ENCODE measurements around the gene HTD2. TPM values are rescaled to one million over a fixed set of nuclear protein-coding genes. Genes with fewer than 3 reads are reported as not detected.
"Not testable (repeated sequence)": the region's sequence is repeated elsewhere in the genome, so short reads cannot be mapped to it uniquely, and the experiment has no call there.

Gene HTD2
- total and polyA plus RNA-seq, 3 experiments from 2014 or later = 12.4 to 29.6 (median 14.6) TPM

DNA sequence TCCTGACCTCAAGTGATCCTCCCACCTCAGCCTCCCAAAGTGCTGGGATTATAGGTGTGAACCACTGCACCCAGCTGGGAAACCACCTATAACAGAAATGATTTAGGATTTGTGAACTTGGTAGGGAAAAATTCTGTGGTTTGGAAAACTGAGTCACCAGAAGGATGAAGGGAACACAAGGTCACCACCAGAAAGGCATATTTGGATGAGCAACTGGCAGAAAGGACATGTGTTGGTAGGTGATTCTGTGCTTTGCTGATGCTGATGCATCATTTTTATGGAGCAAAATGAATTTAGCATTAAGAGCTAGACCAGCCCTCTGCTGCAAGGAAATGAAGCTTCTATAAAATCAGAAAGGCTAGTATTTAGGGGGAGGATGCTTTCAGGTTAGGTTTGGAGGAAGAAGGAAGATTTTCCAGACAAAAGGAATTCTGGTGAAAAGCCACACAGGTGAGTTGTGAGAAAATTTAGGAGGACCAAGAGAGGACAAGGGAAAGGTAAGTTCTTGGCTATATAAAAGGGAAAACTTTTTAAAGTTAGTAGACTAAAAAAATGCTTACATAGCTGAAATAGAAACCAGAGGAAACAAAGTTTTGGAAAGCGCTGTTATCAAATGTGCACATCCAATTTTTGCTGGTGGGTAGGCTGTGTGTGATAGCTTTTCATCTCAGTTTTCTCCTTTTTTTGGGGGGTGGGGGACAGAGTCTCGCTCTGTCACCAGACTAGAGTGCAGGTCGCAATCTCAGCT, 30.0 kb downstream of the HTD2 start:
- Histone ChIP-seq H3K27ac (ENCODE audit: low read depth, low read length) (no peak overlapping the region), H3K9me3 (ENCODE audit: low read length) (no peaks in the 10 kb centered on the region), H3K4me3 (ENCODE audit: low read length) (no peak overlapping the region), H3K27me3 (ENCODE audit: insufficient read depth, low read length, poor library complexity, severe bottlenecking) (no peaks in the 10 kb centered on the region), H3K4me1 (ENCODE audit: insufficient read depth, low read length) (peaks cover 16% of the 10 kb centered on the region), H3K36me3 (ENCODE audit: insufficient read depth, low read length) (no peaks in the 10 kb centered on the region)
- Mint-ChIP-seq H3K4me1 (peaks cover 38 to 54% (median 46%) of the 10 kb centered on the region in 3 donors), H3K27me3 (no peaks in the 10 kb centered on the region), H3K27ac (no peak overlapping the region), H3K4me3 (no peak overlapping the region), H3K9me3 (no peaks in the 10 kb centered on the region), H3K36me3 (peaks cover 0 to 17% (median 6%) of the 10 kb centered on the region in 3 donors)
- ChIA-PET POLR2A (no interaction called here), CTCF (interaction anchor here (0.7 to 1.7 kb wide), 3 partner anchors 29 to 155 kb away, joined by 3 to 5 read pairs (median 4); partner anchors contain the start of genes HTD2, KCTD6 and RPP14)
- DNase-seq = no peak

DNA sequence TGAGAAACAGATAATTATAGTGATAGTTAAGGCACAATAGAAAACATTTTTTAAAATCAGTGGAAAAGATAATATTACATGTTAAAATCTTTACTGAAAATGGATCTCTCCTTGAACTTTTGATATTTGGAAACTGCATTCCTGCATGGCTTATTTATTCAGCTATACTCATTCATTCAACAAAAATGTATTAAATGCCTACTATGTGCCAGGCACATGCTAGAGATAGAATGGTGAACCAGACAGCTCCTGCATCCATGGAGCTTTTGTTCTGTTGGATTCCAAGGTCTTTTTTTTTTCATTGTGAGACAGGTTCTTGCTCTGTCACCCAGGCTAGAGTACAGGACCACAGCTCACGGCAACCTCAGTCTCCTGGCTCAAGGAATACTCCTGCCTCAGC, 30.9 kb downstream of the HTD2 start:
- Mint-ChIP-seq H3K4me3 (no peak overlapping the region), H3K4me1 (peaks cover 35 to 51% (median 42%) of the 10 kb centered on the region in 3 donors), H3K27me3 (no peaks in the 10 kb centered on the region), H3K36me3 (peaks cover 0 to 21% (median 6%) of the 10 kb centered on the region in 3 donors), H3K27ac (no peak overlapping the region), H3K9me3 (no peaks in the 10 kb centered on the region)
- Histone ChIP-seq H3K27ac (ENCODE audit: low read depth, low read length) (no peak overlapping the region), H3K4me1 (ENCODE audit: insufficient read depth, low read length) (peaks cover 11% of the 10 kb centered on the region), H3K36me3 (ENCODE audit: insufficient read depth, low read length) (no peaks in the 10 kb centered on the region), H3K4me3 (ENCODE audit: low read length) (no peak overlapping the region), H3K27me3 (ENCODE audit: insufficient read depth, low read length, poor library complexity, severe bottlenecking) (no peaks in the 10 kb centered on the region), H3K9me3 (ENCODE audit: low read length) (no peaks in the 10 kb centered on the region)
- ChIA-PET POLR2A (no interaction called here), CTCF (interaction anchor here (0.7 to 2.0 kb wide), 3 partner anchors 23 to 154 kb away, joined by 3 to 5 read pairs (median 4); partner anchors contain the start of genes HTD2 and RPP14)
- DNase-seq = no peak

DNA sequence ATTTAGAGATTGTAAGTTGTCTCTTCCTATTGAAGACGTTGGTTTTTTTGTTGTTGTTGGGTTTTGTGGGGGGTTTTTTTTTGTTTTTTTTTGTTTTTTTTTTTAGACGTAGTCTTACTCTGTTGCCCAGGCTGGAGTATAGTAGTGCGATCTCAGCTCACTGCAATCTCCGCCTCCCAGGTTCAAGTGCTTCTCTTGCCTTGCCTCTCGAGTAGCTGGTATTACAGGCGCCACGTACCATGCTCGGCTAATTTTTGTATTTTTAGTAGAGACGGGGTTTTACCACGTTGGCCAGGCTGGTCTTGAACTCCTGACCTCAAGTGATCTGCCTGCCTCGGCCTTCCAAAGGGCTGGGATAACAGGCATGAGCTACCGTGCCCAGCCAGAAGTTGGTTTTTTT, 32.8 kb downstream of the HTD2 start:
- H3K36me3 ChIP-seq (ENCODE audit: insufficient read depth, low read length); H3K27ac ChIP-seq (ENCODE audit: low read depth, low read length); H3K27me3 ChIP-seq (ENCODE audit: insufficient read depth, low read length, poor library complexity, severe bottlenecking); H3K9me3 ChIP-seq (ENCODE audit: low read length); H3K9me3 Mint-ChIP-seq; H3K4me1 ChIP-seq (ENCODE audit: insufficient read depth, low read length); H3K4me3 Mint-ChIP-seq; DNase-seq; H3K27me3 Mint-ChIP-seq; H3K4me3 ChIP-seq (ENCODE audit: low read length): not testable (repeated sequence)
- Mint-ChIP-seq H3K27ac (peak overlapping the region in 2 of 8 donors; percentile 47 to 69), H3K36me3 (peaks cover 0 to 28% (median 14%) of the 10 kb centered on the region in 3 donors), H3K4me1 (peaks cover 31 to 51% (median 38%) of the 10 kb centered on the region in 3 donors)
- ChIA-PET CTCF (interaction anchor here (0.9 to 2.0 kb wide), 2 partner anchors 11 to 33 kb away, joined by 4 to 5 read pairs; partner anchors contain the start of genes HTD2 and RPP14), POLR2A (interaction anchor here (0.6 kb wide), 1 partner anchor 164 kb away, joined by 3 read pairs; no protein-coding TSS in a partner anchor)

DNA sequence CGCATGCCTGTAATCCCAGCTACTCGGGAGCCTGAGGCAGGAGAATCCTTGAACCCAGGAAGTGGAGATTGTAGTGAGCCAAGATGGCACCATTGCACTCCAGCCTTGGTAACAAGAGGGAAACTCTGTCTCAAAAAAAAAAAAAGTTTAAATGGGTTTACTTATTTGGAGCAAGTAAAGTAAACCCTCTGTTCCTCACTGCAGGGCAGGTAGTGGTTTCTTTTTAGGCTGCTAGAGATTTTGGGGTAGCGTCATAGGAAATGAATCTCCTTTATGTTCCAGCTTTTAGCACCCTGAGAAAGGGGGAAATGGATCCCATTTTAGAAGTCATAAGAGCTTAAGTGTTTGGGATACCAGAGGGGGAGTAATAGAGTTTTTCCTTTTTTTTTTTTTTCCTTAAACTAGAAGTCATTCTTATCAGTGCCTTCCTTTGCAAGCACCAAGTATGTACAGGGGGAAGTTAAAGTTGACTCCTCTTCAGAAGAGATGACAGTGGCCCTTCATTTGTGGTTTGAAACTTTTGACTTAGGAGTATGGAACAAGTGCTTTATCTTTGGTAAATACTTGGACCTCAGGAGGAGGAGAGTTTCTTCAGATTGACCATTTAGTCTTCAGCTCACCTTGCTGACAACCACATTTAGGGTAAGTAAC, 34.4 kb downstream of the HTD2 start:
- Mint-ChIP-seq H3K4me1 (peaks cover 20 to 40% (median 26%) of the 10 kb centered on the region in 3 donors), H3K27me3 (no peaks in the 10 kb centered on the region), H3K36me3 (peaks cover 0 to 32% (median 14%) of the 10 kb centered on the region in 3 donors), H3K27ac (peak overlapping the region in 1 of 8 donors; percentile 43), H3K9me3 (no peaks in the 10 kb centered on the region), H3K4me3 (no peak overlapping the region)
- Histone ChIP-seq H3K9me3 (ENCODE audit: low read length) (no peaks in the 10 kb centered on the region), H3K4me3 (ENCODE audit: low read length) (no peak overlapping the region), H3K36me3 (ENCODE audit: insufficient read depth, low read length) (no peaks in the 10 kb centered on the region), H3K27me3 (ENCODE audit: insufficient read depth, low read length, poor library complexity, severe bottlenecking) (no peaks in the 10 kb centered on the region), H3K27ac (ENCODE audit: low read depth, low read length) (no peak overlapping the region), H3K4me1 (ENCODE audit: insufficient read depth, low read length) (no peaks in the 10 kb centered on the region)
- no peak for DNase-seq
- POLR2A ChIA-PET = no interaction called here
- CTCF ChIA-PET = no interaction called here

DNA sequence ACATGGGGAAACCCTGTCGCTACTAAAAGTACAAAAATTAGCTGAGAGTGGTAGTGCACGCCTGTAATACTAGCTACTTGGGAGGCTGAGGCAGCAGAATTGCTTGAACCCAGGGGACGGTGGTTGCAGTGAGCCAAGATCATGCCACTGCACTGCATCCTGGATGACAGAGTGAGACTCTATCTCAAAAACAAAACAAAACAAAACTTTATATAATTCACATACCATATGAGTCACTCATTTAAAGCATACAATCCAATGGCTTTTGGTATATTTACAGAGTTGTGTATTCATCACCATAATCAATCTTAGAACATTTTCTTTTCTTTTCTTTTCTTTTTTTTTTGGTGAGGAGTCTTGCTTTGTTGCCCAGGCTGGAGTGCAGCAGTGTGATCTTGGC, 35.1 kb downstream of the HTD2 start:
- CTCF ChIA-PET = no interaction called here
- Mint-ChIP-seq H3K9me3 (no peaks in the 10 kb centered on the region), H3K27me3 (no peaks in the 10 kb centered on the region), H3K36me3 (peaks cover 0 to 32% (median 19%) of the 10 kb centered on the region in 3 donors), H3K4me3 (no peak overlapping the region), H3K4me1 (peaks cover 20 to 39% (median 26%) of the 10 kb centered on the region in 3 donors), H3K27ac (no peak overlapping the region)
- no peaks in the 10 kb centered on the region for H3K9me3 ChIP-seq (ENCODE audit: low read length)
- POLR2A ChIA-PET = no interaction called here
- no peak overlapping the region for H3K4me3 ChIP-seq (ENCODE audit: low read length)
- H3K4me1 ChIP-seq (ENCODE audit: insufficient read depth, low read length) = no peaks in the 10 kb centered on the region
- no peak for DNase-seq
- H3K27ac ChIP-seq (ENCODE audit: low read depth, low read length) = no peak overlapping the region
- H3K36me3 ChIP-seq (ENCODE audit: insufficient read depth, low read length) = no peaks in the 10 kb centered on the region
- H3K27me3 ChIP-seq (ENCODE audit: insufficient read depth, low read length, poor library complexity, severe bottlenecking) = no peaks in the 10 kb centered on the region

DNA sequence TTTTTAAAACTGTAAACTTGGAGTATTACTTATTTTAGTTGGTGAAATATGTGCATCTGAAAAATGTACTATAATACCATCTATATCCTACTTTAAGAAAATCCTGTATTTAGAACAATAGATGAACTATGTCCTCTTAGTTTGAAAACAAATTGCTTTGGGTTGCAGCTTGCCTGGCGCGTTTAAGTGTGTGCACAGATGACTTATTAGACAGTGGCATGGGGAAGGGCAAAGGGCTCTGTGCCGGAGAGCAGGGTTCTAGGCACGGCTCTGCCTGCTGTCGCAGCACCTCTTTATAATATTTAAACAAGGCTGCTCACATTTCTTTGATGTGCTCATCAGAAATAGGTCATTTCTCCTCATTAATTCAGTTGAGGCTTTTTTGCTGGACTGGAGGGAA, 36.4 kb downstream of the HTD2 start:
- no peak overlapping the region for H3K27ac ChIP-seq (ENCODE audit: low read depth, low read length)
- no peaks in the 10 kb centered on the region for H3K9me3 Mint-ChIP-seq
- no peaks in the 10 kb centered on the region for H3K27me3 Mint-ChIP-seq
- H3K4me1 Mint-ChIP-seq = peaks cover 22 to 38% (median 23%) of the 10 kb centered on the region in 3 donors
- DNase-seq = no peak
- peaks cover 0 to 33% (median 19%) of the 10 kb centered on the region in 3 donors for H3K36me3 Mint-ChIP-seq
- no peak overlapping the region for H3K27ac Mint-ChIP-seq
- no peak overlapping the region for H3K4me3 ChIP-seq (ENCODE audit: low read length)
- no peaks in the 10 kb centered on the region for H3K27me3 ChIP-seq (ENCODE audit: insufficient read depth, low read length, poor library complexity, severe bottlenecking)
- H3K9me3 ChIP-seq (ENCODE audit: low read length) = no peaks in the 10 kb centered on the region
- ChIA-PET CTCF (no interaction called here), POLR2A (no interaction called here)
- H3K36me3 ChIP-seq (ENCODE audit: insufficient read depth, low read length) = no peaks in the 10 kb centered on the region
- no peaks in the 10 kb centered on the region for H3K4me1 ChIP-seq (ENCODE audit: insufficient read depth, low read length)
- no peak overlapping the region for H3K4me3 Mint-ChIP-seq

DNA sequence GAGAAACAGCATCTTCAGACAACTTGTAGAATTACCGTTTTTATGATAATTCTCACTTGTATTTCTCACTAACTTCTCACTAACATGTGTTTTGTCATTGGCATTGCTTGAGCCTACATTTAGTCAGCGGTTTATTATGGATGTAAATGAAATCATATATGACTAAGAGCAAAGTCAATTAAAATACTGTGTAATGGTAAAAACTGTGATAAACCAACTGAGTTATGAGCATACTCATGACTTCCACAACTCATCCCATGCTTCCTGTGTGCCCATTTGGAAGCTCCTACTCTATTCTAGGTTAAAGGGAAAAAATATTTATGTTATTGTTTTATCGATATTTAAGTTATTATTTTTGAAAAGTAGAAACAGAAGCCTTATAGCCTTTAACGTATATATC, 39.1 kb downstream of the HTD2 start:
- peaks cover 29 to 54% (median 40%) of the 10 kb centered on the region in 3 donors for H3K4me1 Mint-ChIP-seq
- Histone ChIP-seq H3K27me3 (ENCODE audit: insufficient read depth, low read length, poor library complexity, severe bottlenecking) (no peaks in the 10 kb centered on the region), H3K36me3 (ENCODE audit: insufficient read depth, low read length) (no peaks in the 10 kb centered on the region), H3K4me3 (ENCODE audit: low read length) (no peak overlapping the region), H3K27ac (ENCODE audit: low read depth, low read length) (no peak overlapping the region), H3K4me1 (ENCODE audit: insufficient read depth, low read length) (peaks cover 12% of the 10 kb centered on the region), H3K9me3 (ENCODE audit: low read length) (no peaks in the 10 kb centered on the region)
- H3K27me3 Mint-ChIP-seq = no peaks in the 10 kb centered on the region
- no peak overlapping the region for H3K27ac Mint-ChIP-seq
- CTCF ChIA-PET = no interaction called here
- no peak overlapping the region for H3K4me3 Mint-ChIP-seq
- POLR2A ChIA-PET = no interaction called here
- H3K36me3 Mint-ChIP-seq = peaks cover 4 to 29% (median 19%) of the 10 kb centered on the region in 3 donors
- H3K9me3 Mint-ChIP-seq = no peaks in the 10 kb centered on the region
- no peak for DNase-seq

DNA sequence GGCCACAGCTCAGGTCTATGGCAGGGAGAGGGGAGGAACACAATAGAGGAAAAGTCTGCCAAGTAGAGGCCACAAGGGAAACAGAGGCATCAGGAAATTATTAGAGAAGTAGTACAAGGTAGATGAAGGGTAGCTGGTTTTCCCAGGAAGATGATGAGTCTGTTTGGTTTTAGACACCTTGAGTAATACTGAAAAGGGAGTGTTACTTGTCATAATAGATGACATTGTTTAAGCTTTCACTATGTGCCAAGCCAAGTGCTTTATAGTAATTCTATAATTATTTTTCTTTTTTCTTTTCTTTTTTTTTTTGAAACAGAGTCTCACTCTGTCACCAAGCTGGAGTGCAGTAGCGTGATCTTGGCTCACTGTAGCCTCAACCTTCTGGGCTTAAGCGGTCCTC, 40.0 kb downstream of the HTD2 start:
- peaks cover 4 to 23% (median 16%) of the 10 kb centered on the region in 3 donors for H3K36me3 Mint-ChIP-seq
- POLR2A ChIA-PET = no interaction called here
- H3K4me3 ChIP-seq (ENCODE audit: low read length) = no peak overlapping the region
- no peaks in the 10 kb centered on the region for H3K27me3 Mint-ChIP-seq
- H3K27me3 ChIP-seq (ENCODE audit: insufficient read depth, low read length, poor library complexity, severe bottlenecking) = no peaks in the 10 kb centered on the region
- peaks cover 30 to 55% (median 49%) of the 10 kb centered on the region in 3 donors for H3K4me1 Mint-ChIP-seq
- no peaks in the 10 kb centered on the region for H3K36me3 ChIP-seq (ENCODE audit: insufficient read depth, low read length)
- H3K9me3 Mint-ChIP-seq = no peaks in the 10 kb centered on the region
- no peak overlapping the region for H3K27ac Mint-ChIP-seq
- H3K4me3 Mint-ChIP-seq = no peak overlapping the region
- no peaks in the 10 kb centered on the region for H3K9me3 ChIP-seq (ENCODE audit: low read length)
- no peak for DNase-seq
- H3K27ac ChIP-seq (ENCODE audit: low read depth, low read length) = no peak overlapping the region
- H3K4me1 ChIP-seq (ENCODE audit: insufficient read depth, low read length) = peaks cover 13% of the 10 kb centered on the region
- CTCF ChIA-PET = no interaction called here
